ENCODE data around the gene GFER.

The GFER gene

DNA sequence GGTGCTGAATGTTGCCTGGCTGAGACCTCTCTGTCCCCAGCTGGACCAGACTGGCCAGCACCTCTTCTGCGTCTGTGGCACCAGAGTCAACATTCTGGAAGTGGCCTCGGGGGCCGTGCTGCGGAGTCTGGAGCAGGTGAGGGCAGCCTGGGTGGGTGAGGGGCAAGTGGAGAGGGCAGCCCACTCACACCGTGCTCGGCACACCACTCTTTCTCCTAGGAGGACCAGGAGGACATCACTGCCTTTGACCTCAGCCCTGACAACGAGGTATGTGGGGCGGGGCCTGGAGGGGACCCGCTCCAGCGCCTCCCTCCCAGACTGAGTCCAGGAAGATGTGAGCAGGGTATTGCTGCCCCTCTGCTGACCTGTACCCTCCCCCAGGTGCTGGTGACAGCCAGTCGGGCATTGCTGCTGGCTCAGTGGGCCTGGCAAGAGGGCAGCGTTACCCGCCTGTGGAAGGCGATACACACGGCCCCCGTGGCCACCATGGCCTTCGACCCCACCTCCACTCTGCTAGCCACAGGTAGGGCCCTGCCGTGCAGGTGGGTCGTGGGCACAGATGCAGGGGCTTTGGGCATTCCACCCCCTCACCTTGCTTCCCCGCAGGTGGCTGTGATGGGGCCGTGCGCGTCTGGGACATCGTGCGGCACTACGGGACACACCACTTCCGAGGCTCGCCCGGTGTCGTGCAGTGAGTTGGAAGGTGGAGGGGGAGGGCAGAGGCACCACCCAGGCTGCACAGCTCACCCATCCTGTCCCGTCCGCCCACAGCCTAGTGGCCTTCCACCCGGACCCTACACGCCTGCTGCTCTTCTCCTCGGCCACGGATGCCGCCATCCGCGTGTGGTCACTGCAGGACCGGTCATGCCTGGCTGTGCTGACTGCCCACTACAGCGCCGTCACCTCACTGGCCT lies 9.6 kb upstream of the GFER start:
- no peak for DNase-seq
- no peak for TF ChIP-seq GATA1 (IDR thresholded peaks at IDR 0.05; ENCODE audit: low read depth, low read length)
- TF ChIP-seq POLR2A (IDR thresholded peaks at IDR 0.05; ENCODE audit: low read length), result no peak

DNA sequence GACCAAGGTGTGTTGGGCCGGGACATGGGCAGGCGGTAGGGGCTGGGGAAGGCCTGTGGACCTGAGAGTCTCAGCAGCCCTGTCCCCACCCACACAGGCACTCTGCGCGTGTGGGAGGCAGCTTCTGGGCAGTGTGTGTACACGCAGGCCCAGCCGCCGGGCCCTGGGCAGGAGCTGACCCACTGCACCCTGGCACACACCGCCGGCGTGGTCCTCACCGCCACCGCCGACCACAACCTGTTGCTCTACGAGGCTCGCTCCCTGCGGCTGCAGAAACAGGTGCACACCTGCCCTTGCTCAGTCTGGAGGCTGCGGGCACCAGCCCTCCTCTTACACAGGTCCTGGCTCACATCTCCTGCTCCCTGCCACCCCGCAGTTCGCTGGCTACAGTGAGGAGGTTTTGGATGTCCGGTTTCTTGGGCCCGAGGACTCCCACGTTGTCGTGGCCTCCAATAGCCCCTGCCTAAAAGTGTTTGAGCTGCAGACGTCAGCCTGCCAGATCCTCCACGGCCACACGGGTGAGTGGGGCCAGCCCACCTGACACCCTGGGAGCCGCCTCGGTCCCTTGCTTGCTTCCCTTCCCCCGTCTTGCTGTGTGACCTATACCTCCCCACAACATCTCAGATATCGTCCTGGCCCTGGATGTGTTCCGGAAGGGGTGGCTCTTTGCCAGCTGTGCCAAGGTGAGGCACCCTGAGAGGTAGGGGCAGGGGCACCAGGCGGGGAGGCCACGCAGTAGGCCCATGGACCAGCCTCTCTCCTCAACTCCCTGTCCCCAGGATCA lies 8.4 kb upstream of the GFER start:
- TF ChIP-seq POLR2A (IDR thresholded peaks at IDR 0.05; ENCODE audit: low read length) (no peak), GATA1 (IDR thresholded peaks at IDR 0.05; ENCODE audit: low read depth, low read length) (no peak)
- no peak for DNase-seq

DNA sequence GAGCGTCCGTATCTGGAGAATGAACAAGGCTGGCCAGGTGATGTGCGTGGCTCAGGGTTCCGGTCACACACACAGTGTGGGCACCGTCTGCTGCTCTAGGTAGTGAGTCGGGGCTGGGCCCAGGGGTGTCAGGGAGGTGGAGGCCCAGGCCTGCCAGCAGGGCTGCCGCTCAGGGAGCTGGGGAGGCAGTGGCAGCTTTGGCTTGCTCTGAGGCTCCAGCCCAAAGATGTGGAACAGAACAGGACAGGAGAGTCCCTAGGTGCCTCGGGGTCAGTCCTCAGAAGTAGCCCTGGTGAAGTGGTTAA lies 7.8 kb upstream of the GFER start:
- no peak for TF ChIP-seq POLR2A (IDR thresholded peaks at IDR 0.05; ENCODE audit: low read length)
- TF ChIP-seq GATA1 (IDR thresholded peaks at IDR 0.05; ENCODE audit: low read depth, low read length), result no peak
- DNase-seq, result no peak

DNA sequence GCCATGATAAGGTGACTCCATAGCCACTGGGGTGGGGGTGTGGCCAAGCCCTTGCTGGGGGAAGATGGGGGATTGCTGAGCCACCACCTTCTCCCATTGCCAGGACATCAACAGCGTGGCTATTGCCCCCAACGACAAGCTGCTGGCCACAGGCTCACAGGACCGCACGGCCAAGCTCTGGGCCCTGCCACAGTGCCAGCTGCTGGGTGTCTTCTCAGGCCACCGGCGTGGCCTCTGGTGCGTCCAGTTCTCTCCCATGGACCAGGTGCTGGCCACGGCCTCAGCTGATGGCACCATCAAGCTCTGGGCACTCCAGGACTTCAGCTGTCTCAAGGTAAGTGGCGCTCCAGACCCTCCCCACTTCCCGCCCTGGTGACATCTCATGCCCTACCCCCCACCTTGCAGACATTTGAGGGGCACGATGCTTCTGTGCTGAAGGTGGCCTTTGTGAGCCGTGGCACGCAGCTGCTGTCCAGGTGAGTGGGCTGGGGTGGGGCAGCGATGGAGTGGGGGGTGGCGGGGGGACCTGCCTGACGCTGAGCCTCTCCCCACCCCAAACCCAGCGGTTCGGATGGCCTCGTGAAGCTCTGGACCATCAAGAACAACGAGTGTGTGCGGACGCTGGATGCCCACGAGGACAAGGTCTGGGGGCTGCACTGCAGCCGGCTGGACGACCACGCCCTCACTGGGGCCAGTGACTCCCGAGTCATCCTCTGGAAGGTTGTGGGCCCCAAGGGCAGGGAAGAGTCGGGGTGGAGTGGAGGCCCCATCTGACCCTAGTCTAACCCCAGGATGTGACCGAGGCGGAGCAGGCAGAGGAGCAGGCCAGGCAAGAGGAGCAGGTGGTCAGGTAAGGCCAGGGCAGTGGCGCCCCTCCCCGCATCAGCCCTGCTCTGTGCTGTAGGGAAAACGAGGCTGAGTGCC lies 6.8 kb upstream of the GFER start:
- no peak for TF ChIP-seq POLR2A (IDR thresholded peaks at IDR 0.05; ENCODE audit: low read length)
- no peak for DNase-seq

DNA sequence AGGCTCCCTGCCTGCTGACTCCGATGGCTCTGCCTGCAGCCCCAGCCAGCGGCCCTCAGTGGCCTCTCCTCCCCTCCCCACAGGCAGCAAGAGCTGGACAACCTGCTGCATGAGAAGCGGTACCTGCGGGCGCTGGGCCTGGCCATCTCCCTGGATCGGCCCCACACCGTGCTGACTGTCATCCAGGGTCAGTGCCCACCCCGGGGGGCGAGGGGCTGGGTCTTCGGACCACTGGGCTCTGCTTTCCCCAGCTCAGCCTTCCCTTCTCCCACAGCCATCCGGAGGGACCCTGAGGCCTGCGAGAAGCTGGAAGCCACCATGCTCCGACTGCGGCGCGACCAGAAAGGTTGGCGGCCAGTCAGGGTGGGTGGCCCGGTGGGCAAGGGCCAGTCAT lies 6.1 kb upstream of the GFER start:
- no peak for DNase-seq
- TF ChIP-seq POLR2A (IDR thresholded peaks at IDR 0.05; ENCODE audit: low read length) (no peak), GATA1 (IDR thresholded peaks at IDR 0.05; ENCODE audit: low read depth, low read length) (no peak)

DNA sequence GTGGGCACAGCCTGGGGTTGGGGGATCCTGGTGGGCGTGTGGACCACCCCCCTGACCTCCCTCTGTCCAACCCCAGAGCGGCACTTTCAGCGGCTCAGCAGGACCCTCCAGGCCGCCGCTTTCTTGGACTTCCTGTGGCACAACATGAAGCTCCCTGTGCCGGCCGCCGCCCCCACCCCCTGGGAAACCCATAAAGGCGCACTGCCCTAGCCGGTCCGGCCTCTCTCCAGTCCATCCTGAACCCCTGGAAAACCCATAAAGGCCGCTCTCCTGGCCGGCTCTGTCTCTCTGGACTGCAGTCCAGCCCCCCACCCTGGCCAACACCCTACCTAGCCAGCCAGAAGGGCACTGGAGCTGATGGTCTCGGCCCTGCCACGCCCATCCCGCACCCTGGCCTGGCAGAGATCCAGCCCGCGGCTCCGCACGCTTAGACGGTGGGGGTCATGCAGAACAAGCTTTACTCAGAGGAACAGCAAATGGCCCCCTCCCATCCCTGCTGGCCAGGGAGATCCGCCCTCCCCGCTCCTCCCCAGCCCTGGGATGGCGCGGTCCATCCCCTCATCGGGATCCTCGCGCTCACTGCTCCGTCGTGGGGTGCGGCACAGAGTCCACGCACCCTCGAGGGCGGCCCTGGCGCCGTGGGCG lies 5.4 kb upstream of the GFER start:
- TF ChIP-seq GATA1 (IDR thresholded peaks at IDR 0.05; ENCODE audit: low read depth, low read length), result no peak
- no peak for TF ChIP-seq POLR2A (IDR thresholded peaks at IDR 0.05; ENCODE audit: low read length)
- no peak for DNase-seq

DNA sequence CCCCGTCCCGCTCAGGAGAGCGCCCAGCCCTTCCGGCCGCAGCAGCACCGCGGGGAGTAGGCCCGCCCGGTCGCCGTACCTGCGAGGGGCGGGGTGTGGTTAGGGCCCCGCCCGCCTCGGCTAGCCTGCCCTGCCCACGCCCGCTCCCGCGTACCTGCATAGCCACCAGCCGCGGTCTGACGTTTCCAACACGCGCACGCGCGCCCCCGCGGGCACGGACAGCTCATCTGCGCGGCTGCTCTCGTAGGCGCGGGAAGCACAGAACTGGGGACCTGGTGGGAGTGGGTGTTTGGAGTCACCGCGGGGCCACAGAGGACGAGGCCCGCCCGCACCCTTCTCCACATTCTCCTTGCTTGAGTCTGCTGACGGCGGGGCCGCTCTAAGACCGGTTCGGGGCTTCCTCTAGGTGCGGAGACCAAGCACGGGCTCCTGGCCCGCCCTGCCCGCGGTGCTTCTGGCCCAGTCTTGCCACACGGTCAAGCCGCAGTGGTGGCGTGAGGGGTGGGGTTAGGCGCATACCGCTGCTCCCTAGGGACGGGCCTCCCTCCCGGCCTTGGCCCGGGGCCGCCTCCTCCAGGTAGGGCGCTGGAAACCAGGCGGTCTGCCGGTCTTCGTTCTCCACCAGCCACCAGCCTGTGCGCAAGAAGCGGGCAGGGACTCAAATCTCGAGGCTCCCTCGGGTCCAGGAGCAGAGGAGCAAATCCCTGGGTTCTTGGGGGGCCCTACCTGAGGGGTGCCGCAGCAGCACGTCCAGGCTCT lies 4.5 kb upstream of the GFER start:
- TF ChIP-seq GATA1 (IDR thresholded peaks at IDR 0.05; ENCODE audit: low read depth, low read length), result no peak
- TF ChIP-seq POLR2A (IDR thresholded peaks at IDR 0.05; ENCODE audit: low read length), result no peak
- DNase-seq, result no peak

DNA sequence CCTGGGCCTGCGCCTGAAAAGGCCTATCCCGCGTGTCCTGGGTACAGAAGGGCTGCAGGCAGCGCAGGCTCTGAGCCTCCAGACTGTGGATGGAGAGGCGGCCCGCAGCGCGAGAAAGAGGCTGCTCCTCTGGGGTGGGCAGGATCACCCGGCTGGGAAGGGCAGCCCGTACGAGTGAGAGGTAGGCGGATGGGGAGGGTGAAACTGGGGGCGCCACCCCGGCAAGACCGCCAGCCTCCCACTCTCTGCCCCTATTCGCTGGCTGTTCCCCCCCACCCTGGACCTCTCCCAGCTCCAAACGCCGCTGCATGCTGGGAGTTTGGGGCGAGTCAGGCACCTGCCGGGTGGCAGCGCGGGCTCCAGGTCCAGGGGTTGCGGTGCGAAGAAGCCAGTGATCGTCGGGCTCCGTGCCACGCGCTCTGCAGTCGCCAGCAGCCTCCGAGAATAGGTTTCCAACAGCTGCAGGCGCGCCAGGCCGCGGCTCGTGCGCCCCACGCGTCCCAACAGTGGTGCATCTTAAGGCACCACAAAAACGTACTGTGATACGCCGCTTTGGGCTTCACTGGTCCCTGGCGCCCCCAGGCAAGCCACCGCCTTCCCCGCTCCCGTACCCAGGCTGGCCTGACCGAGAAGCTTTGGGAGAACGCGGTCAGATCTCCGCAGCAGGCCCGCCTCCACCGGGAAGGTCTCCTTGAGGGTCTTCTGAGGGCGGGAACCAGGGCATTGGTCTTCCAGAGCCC lies 3.8 kb upstream of the GFER start:
- TF ChIP-seq GATA1 (IDR thresholded peaks at IDR 0.05; ENCODE audit: low read depth, low read length), result no peak
- no peak for TF ChIP-seq POLR2A (IDR thresholded peaks at IDR 0.05; ENCODE audit: low read length)
- DNase-seq, result no peak

DNA sequence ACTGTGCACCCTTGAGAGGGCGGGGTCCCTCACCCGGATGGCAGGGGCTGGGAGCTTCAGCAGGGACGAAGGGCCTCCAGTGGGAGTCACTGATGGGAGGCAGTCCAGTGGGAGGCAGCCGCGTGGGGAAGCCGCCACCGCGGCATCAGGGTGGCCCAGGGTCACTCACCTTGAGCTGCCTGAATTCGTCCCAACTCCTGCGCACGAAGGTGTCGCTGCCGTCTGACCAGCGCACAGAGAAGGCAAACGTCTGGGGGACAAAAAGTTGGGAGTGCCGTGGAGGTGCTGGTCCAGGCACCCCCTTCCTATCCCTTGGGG lies 3.3 kb upstream of the GFER start:
- TF ChIP-seq POLR2A (IDR thresholded peaks at IDR 0.05; ENCODE audit: low read length), result no peak
- TF ChIP-seq GATA1 (IDR thresholded peaks at IDR 0.05; ENCODE audit: low read depth, low read length), result no peak

DNA sequence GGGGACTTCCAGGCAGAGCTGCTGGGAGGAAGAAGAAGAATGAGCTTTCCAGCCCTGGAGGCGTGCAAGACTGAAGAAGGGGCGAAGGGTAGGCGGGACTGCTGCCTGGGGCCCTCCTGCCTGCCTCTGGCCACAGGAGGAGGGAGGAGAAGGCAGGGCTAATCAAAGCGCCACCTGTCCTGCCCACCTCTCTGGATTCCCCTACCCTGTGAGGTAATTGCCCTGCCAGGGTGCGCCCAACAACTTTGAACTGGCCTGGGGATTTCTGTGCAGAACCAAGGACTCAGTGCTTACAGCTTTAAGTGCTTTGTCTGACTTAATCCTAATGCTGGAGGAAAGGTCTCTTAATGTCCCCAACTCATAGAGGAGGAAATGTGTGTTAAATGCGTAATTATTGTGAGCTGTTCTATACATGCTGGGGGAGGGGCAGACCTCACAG lies 2.6 kb upstream of the GFER start, which contains the start of gene NOXO1:
TSS of gene NOXO1 (minus strand) at position 72 of the 439 bp plus-strand sequence. CDS start 290 bp downstream, outside the sequence.
- TF ChIP-seq POLR2A (IDR thresholded peaks at IDR 0.05; ENCODE audit: low read length) (no peak), GATA1 (IDR thresholded peaks at IDR 0.05; ENCODE audit: low read depth, low read length) (no peak)
- no peak for DNase-seq

More for the DNA sequence above, 3.3 kb upstream of the GFER start:
- no peak for DNase-seq

DNA sequence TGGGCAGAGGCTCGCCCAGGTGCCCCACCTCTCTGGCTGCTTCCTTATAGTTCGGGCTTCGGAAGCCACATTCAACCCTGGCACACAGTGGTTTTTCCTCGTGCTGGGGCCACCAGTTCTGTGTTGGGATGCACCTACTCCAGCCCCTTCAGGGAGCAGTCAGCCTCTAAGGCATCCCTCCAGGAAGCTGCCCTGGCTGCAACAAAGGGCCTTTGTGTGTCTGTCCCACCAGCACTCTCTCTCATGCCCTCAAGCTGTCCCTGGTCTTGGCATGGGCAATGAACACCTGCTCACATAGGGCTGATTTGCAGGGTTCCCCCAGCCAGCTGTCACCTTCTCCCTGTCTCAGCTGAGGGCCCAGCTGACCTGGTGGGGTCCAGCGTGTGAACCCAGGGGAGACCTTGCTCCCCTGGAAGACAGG lies 2.0 kb upstream of the GFER start:
- TF ChIP-seq POLR2A (IDR thresholded peaks at IDR 0.05; ENCODE audit: low read length), result no peak
- no peak for TF ChIP-seq GATA1 (IDR thresholded peaks at IDR 0.05; ENCODE audit: low read depth, low read length)
- DNase-seq, result no peak

DNA sequence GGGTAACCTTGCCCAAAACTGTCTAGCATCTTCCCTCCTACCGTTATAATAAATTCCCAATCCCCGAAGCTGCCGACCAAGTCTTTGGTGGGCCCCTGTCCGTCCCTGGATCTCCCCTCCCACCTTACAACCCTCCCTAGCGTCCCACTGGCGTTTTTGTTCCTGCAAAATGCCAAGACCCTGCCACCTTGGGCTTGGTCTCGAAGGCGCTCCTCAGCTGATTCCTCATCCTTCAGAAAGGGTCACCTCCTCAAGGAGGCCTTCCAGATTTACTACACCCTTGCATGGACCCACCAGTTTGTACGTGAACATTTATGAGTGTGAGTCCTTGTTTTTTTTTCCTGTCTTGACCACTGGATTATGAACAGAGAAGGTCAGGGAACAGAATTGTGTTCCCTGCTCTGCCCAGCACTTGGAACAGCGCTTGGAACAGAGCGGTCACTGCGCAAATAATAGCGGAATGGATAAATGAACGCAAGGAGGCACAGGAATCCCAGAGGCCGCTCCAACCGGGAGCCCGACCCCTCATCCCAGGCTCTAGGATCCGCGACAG lies 926 bp upstream of the GFER start:
- no peak for DNase-seq
- TF ChIP-seq GATA1 (IDR thresholded peaks at IDR 0.05; ENCODE audit: low read depth, low read length), result no peak
- no peak for TF ChIP-seq POLR2A (IDR thresholded peaks at IDR 0.05; ENCODE audit: low read length)
